Measurements from ENCODE around the gene STK10.

Gene STK10

DNA sequence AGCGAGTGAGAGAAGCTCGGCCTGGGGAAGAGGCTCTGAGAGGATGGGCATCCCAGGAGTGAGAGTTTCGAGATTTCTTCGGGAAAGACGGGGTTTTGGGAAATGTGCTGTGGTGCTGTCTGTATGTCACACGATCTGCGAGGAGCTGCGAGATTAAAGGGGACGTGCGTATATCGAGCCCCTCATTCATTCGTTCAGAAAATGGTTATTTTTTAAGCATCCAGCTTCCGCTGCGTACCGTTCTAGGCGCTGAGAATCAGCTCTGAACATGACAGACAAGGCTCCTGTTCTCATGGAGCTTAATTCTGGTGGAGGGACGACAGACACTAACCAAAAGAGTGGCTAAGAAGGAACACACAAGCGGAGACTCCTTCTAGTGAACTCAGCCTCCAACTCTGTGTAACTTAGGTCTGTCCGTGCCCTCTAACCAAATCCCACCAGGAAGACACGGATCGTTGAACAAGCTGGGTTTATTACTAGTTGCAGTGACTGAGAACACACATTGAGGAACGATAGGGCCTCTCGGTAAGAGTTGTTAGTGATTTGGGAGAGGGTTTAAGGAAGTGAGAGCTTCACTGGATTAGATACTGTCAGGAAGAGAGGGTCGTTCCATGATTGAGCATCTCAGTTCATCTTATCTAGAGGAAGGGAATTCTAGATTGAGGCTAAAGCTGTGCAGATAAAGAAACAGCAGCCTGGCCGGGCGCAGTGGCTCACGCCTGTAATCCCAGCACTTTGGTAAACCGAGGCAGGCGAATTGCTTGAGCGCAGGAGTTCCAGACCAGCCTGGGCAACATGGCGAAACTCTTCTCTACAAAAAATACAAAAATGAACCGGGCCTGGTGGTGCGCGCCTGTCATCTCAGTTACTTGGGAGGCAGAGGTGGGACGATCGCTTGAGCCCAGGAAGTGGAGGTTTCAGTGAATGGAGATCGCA is 180.6 kb downstream of the STK10 start:
- no peak for DNase-seq

- DNase-seq = peak; percentile 97
Observed at GRCh38 chr5:172006321-172007174, 181.5 kb downstream of the STK10 start, which contains the start of gene FBXW11. FBXW11 (minus strand) TSS chr5:172006638; CDS start chr5:172006502, 136 bp downstream.

DNA sequence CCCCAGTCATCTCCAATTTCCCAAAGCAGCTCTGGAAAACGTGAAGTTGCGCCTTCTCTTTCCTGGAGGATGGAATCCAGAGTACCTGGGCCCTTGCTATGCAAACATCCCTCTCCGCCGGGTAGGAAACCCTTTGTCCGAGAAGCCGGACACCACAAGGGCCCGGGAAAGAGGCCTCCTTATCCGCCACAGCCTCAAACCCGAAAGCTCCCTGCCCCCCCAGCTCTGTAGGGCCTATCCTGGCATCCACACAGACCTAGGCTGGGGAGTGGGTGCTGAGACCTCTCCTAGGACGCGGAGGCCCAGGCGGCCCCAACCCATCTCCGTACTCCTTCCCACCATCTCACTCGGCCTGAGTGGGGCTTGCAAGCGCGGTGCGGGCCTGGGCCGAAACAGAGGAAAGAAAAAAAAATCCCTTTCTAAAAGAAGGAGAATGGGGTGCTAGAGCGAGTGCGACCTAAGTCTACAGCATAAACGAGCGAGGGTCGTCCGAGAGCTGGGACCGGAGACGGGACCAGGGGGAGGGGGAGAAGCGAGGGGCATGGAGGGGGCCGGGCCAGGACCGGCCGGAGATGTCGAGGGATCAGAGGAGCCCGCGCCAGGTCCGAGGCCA is 182.2 kb downstream of the STK10 start:
- DNase-seq = no peak

- no peak for DNase-seq
Observed at GRCh38 chr5:172004824-172005237, 183.2 kb downstream of the STK10 start.

GRCh38 chr5:172003746-172004145 is 184.3 kb downstream of the STK10 start:
- no peak for DNase-seq

GRCh38 chr5:172002840-172003512 is 185.0 kb downstream of the STK10 start:
- no peak for DNase-seq

- DNase-seq = no peak
Observed at GRCh38 chr5:172002310-172002709, 185.7 kb downstream of the STK10 start.

DNA sequence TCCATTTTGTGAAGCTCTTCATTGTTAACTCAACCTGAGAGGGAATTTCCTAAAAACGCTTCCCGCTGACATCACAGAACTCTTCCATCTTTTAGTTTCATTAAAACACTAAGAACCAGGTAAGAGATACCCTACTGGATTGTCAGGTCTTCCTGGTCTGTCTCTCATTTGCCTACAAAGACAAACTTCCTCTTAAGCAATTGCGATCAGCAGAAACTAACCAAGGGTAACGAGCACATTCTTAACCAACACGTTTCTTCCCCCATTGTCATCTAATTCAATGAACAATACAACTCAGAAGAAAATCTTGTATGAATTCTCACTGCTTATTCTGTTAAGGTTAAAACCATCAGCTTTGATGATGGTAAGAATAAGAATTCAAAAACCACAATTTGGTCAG is 188.1 kb downstream of the STK10 start:
- DNase-seq = no peak

GRCh38 chr5:171999100-171999499 is 188.9 kb downstream of the STK10 start:
- no peak for DNase-seq

- DNase-seq = no peak
Observed at GRCh38 chr5:171997011-171997410, 191.0 kb downstream of the STK10 start.

DNA sequence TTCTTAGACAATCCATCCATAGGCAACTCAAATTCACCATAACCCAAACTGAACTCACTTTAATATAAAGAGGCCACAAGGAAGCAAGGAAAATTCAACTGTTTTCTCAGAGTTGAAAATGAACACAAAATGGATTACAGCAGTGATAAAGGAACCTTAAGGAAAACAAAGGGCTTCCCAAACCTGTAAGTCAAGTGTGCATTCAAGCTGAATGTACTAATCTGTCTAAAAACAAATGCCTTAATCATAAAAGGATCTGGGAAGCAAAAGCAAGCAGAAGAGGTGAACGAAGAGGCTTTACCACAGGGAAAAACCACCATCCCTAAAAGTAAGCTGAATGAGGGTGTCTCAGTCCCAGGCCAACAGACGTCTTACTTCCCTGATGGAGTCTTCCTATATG is 195.2 kb downstream of the STK10 start:
- no peak for DNase-seq

DNA sequence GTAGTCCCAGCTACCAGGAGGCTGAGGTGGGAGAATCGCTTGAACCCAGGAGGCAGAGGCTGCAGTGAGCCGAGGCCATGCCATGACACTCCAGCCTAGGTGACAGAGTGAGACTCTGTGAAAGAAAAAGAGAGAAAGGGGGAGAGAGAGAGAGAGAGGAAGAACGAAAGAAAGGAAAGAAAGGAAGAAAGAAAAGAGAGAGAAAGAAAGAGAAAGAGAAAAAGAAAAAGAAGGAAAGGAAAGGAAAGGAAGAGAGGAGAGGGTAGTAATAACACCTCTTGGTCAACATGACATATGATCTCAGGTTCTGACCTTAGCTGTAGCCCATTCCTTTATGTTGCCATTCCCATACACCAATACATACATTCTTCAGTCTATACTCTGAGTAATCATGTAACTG is 195.7 kb downstream of the STK10 start:
- no peak for DNase-seq

Data from CD4-positive, alpha-beta T cell treated with Interferon gamma for 1 hour (primary cell).